ENCODE measurements around the gene TIMM21. TPM values are rescaled to one million over a fixed set of nuclear protein-coding genes. Genes with fewer than 3 reads are reported as not detected.

TIMM21 gene
- total and polyA plus RNA-seq, 9 of the 15 experiments (the other 6 are each of a cell fraction or from before 2014, with no cell fraction given) = 54.7 to 229 (median 83.3) TPM

DNA sequence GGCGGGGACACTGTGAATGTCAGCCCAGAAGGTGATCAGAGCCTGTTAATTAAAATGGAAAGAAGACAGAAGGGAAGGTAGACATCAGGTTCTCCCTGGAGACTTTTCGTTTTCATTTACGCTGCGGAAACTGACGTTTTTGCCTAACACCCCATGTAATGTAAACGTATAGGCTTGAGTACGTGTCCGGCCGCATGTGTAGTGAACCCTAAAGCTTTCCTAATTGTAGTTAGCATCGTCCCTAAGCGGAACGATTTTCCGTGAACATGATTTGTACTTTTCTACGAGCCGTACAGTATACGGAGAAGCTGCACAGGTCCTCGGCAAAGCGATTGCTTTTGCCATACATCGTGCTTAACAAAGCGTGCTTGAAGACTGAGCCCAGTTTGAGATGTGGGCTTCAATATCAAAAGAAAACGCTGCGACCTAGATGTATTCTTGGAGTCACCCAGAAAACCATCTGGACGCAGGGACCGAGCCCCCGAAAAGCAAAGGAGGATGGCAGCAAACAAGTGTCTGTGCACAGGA lies 284 bp downstream of the TIMM21 start (continued):
- no peak for TF ChIP-seq MYBL2 (IDR thresholded peaks at IDR 0.05; ENCODE audit: low read depth)
- TF ChIP-seq MYBL2 (CRISPR knock-in tag; IDR thresholded peaks at IDR 0.05; ENCODE audit: borderline replicate concordance) = no peak
- no peak for TF ChIP-seq NR4A1 (CRISPR knock-in tag; IDR thresholded peaks at IDR 0.05)
- no peak for TF ChIP-seq NR4A1 (tag; IDR thresholded peaks at IDR 0.05)
- TF ChIP-seq, protein P1, sequence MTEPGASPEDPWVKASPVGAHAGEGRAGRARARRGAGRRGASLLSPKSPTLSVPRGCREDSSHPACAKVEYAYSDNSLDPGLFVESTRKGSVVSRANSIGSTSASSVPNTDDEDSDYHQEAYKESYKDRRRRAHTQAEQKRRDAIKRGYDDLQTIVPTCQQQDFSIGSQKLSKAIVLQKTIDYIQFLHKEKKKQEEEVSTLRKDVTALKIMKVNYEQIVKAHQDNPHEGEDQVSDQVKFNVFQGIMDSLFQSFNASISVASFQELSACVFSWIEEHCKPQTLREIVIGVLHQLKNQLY (CRISPR knock-in tag; conservative IDR thresholded peaks at IDR 0.05) = no peak
- no peak for TF ChIP-seq ZNF282 (CRISPR knock-in tag; IDR thresholded peaks at IDR 0.05)
- TF ChIP-seq, protein P2, sequence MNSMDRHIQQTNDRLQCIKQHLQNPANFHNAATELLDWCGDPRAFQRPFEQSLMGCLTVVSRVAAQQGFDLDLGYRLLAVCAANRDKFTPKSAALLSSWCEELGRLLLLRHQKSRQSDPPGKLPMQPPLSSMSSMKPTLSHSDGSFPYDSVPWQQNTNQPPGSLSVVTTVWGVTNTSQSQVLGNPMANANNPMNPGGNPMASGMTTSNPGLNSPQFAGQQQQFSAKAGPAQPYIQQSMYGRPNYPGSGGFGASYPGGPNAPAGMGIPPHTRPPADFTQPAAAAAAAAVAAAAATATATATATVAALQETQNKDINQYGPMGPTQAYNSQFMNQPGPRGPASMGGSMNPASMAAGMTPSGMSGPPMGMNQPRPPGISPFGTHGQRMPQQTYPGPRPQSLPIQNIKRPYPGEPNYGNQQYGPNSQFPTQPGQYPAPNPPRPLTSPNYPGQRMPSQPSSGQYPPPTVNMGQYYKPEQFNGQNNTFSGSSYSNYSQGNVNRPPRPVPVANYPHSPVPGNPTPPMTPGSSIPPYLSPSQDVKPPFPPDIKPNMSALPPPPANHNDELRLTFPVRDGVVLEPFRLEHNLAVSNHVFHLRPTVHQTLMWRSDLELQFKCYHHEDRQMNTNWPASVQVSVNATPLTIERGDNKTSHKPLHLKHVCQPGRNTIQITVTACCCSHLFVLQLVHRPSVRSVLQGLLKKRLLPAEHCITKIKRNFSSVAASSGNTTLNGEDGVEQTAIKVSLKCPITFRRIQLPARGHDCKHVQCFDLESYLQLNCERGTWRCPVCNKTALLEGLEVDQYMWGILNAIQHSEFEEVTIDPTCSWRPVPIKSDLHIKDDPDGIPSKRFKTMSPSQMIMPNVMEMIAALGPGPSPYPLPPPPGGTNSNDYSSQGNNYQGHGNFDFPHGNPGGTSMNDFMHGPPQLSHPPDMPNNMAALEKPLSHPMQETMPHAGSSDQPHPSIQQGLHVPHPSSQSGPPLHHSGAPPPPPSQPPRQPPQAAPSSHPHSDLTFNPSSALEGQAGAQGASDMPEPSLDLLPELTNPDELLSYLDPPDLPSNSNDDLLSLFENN (IDR thresholded peaks at IDR 0.05; ENCODE audit: low read depth in 2 of 2, low read length in 2 of 2) = no peak; a peak in 1 of 4 replicates
- no peak for TF ChIP-seq FOXK1 (CRISPR knock-in tag; IDR thresholded peaks at IDR 0.05; ENCODE audit: borderline replicate concordance)
- TF ChIP-seq, protein P3, sequence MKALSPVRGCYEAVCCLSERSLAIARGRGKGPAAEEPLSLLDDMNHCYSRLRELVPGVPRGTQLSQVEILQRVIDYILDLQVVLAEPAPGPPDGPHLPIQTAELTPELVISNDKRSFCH (CRISPR knock-in tag; IDR thresholded peaks at IDR 0.05) = no peak
- TF ChIP-seq, protein P3 (tag; IDR thresholded peaks at IDR 0.05) = no peak
- no peak for TF ChIP-seq CBX1 (IDR thresholded peaks at IDR 0.05; ENCODE audit: low read depth)
- 0 out of 2 replicates have a peak, but pooled peaks have one; percentile 2 for TF ChIP-seq ATF7 (IDR thresholded peaks at IDR 0.05)
- TF ChIP-seq POLR2B (IDR thresholded peaks at IDR 0.05; ENCODE audit: low read depth, partially characterized antibody) = no peak
- TF ChIP-seq ATF1 (CRISPR knock-in tag; IDR thresholded peaks at IDR 0.05) = no peak
- TF ChIP-seq ATF1 (tag; IDR thresholded peaks at IDR 0.05) = peak; percentile 79
- TF ChIP-seq NFXL1 (CRISPR knock-in tag; IDR thresholded peaks at IDR 0.05) = no peak
- no peak for TF ChIP-seq RNF219 (CRISPR knock-in tag; IDR thresholded peaks at IDR 0.05)
- no peak for TF ChIP-seq U2AF2 (optimal IDR thresholded peaks at IDR 0.05; ENCODE audit: low read depth, low read length)
- TF ChIP-seq SIN3A (IDR thresholded peaks at IDR 0.05; ENCODE audit: borderline replicate concordance in 2 of 2, control insufficient read depth in 1 of 2, low read depth in 2 of 2, low read length in 2 of 2) = peak in 1 of 2 experiments; percentile 72; a peak in 1 of 4 replicates
- no peak for TF ChIP-seq ETV5 (CRISPR knock-in tag; IDR thresholded peaks at IDR 0.05; ENCODE audit: low read depth)
- no peak for TF ChIP-seq NR2C2 (CRISPR knock-in tag; IDR thresholded peaks at IDR 0.05)
- TF ChIP-seq NR2C2 (tag; IDR thresholded peaks at IDR 0.05) = 0 out of 2 replicates have a peak, but pooled peaks have one; percentile 57

Data from K562 (cell line).